Naive thymus-derived CD8-positive, alpha-beta T cell (primary cell): ENCODE measurements around the gene STAU1. TPM values are rescaled to one million over a fixed set of nuclear protein-coding genes. Genes with fewer than 3 reads are reported as not detected.
"Not testable (repeated sequence)": the region's sequence is repeated elsewhere in the genome, so short reads cannot be mapped to it uniquely, and the experiment has no call there.

Experiments
- ATAC-seq, 2 donors: fragments of 150-1000 bp; cut with Tn5 transposase in 1 of 2; sonication (Bioruptor Pico), chemical (Tn5 transposase) in 1 of 2; 1 replicate in 1 of 2; 2 replicates in 1 of 2; pipeline ENCODE4 v1.10.0; 2021; ENCODE audit warnings: mild to moderate bottlenecking in 2 of 2, moderate library complexity in 2 of 2
- POLR2A ChIA-PET: fragments of 350-600 bp; sonication (Branson Sonifier 250); formaldehyde crosslinking; loops from one replicate; lab custom pipeline; 2021; ENCODE audit warnings: antibody characterized with exemption; lab: Charles Lee
- DNase-seq, 10 donors: peaks; one replicate each; pipeline versions ENCODE4 v3.0.0 to v3.0.0-alpha.2; 2020 to 2022
- H3K27ac Mint-ChIP-seq, 10 donors: one replicate each; pipeline ENCODE4 v1.8.0; 2020 to 2022; ENCODE audit warnings: mild to moderate bottlenecking in 10 of 10, mixed read lengths in 10 of 10, moderate library complexity in 4 of 10, inconsistent platforms in 1 of 10
- H3K27me3 Mint-ChIP-seq, 5 donors: one replicate each; pipeline ENCODE4 v1.8.0; 2021 to 2022; ENCODE audit warnings: mixed read lengths in 5 of 5
- H3K36me3 Mint-ChIP-seq, 3 donors: one replicate each; pipeline ENCODE4 v1.8.0; 2020 to 2022; ENCODE audit warnings: mixed read lengths in 3 of 3, mild to moderate bottlenecking in 2 of 3, inconsistent platforms in 1 of 3
- H3K4me1 Mint-ChIP-seq, 4 donors: one replicate each; pipeline ENCODE4 v1.8.0; 2021 to 2022; ENCODE audit warnings: mixed read lengths in 4 of 4
- H3K4me3 Mint-ChIP-seq, 10 donors: one replicate each; pipeline ENCODE4 v1.8.0; 2020 to 2022; ENCODE audit warnings: mild to moderate bottlenecking in 10 of 10, mixed read lengths in 10 of 10, moderate library complexity in 6 of 10, inconsistent platforms in 1 of 10
- H3K9me3 Mint-ChIP-seq, 9 donors: one replicate each; pipeline ENCODE4 v1.8.0; 2020 to 2022; ENCODE audit warnings: mixed read lengths in 9 of 9, mild to moderate bottlenecking in 3 of 9, inconsistent platforms in 1 of 9, moderate library complexity in 1 of 9
- polyA plus RNA-seq, 3 donors: library from polyadenylated mRNA; unstranded; fragments of 300-500 nt; fragmentation: Illumina TruSeq; gene quantifications; one replicate each; pipeline ENCODE4 v1.2.3, GENCODE V29; 2021
- total RNA-seq, 8 experiments: library from RNA in 2 of 8; stranded (reverse) in 2 of 8; gene quantifications; one replicate each; pipeline ENCODE4 v1.2.3 and lab custom pipeline; 2021 to 2026

Gene STAU1
- total and polyA plus RNA-seq, 5 experiments from 2014 or later: 28.5 to 45.3 (median 34.7) TPM

- ATAC-seq (no peak), DNase-seq (no peak)
- POLR2A ChIA-PET: no interaction called here
- no peak overlapping the region for H3K27ac Mint-ChIP-seq
- no peaks in the 10 kb centered on the region for H3K9me3 Mint-ChIP-seq
- peaks cover 0 to 73% (median 19%) of the 10 kb centered on the region in 3 donors for H3K36me3 Mint-ChIP-seq
- H3K4me3 Mint-ChIP-seq: no peak overlapping the region
- no peaks in the 10 kb centered on the region for H3K27me3 Mint-ChIP-seq
- peaks cover 8 to 56% (median 38%) of the 10 kb centered on the region in 4 donors for H3K4me1 Mint-ChIP-seq
Observed at GRCh38 chr20:49174183-49174582, 14.0 kb downstream of the STAU1 start.

- DNase-seq (no peak), ATAC-seq (no peak)
- peaks cover 11 to 60% (median 49%) of the 10 kb centered on the region in 4 donors for H3K4me1 Mint-ChIP-seq
- H3K27ac Mint-ChIP-seq: peak overlapping the region in 2 of 10 donors; percentile 42 to 85
- H3K27me3 Mint-ChIP-seq: no peaks in the 10 kb centered on the region
- H3K36me3 Mint-ChIP-seq: peaks cover 0 to 64% (median 14%) of the 10 kb centered on the region in 3 donors
- no peaks in the 10 kb centered on the region for H3K9me3 Mint-ChIP-seq
- POLR2A ChIA-PET: interaction anchor here (0.6 to 0.7 kb wide), 2 partner anchors 10 to 18 kb away, joined by 3 to 4 read pairs; no protein-coding TSS in a partner anchor
- no peak overlapping the region for H3K4me3 Mint-ChIP-seq
Observed at GRCh38 chr20:49172413-49172812, 15.7 kb downstream of the STAU1 start.

GRCh38 chr20:49171909-49172308, 16.2 kb downstream of the STAU1 start:
- no peak for DNase-seq
- no peak overlapping the region for H3K27ac Mint-ChIP-seq
- H3K9me3 Mint-ChIP-seq: no peaks in the 10 kb centered on the region
- H3K4me3 Mint-ChIP-seq: no peak overlapping the region
- no peak for ATAC-seq
- H3K27me3 Mint-ChIP-seq: no peaks in the 10 kb centered on the region
- POLR2A ChIA-PET: interaction anchor here (0.6 to 0.7 kb wide), 2 partner anchors 10 to 19 kb away, joined by 3 to 4 read pairs; no protein-coding TSS in a partner anchor
- H3K4me1 Mint-ChIP-seq: peaks cover 11 to 62% (median 54%) of the 10 kb centered on the region in 4 donors
- peaks cover 0 to 62% (median 14%) of the 10 kb centered on the region in 3 donors for H3K36me3 Mint-ChIP-seq

- Mint-ChIP-seq H3K27me3 (no peaks in the 10 kb centered on the region), H3K9me3 (no peaks in the 10 kb centered on the region), H3K27ac (peak overlapping the region in 1 of 10 donors; percentile 18), H3K4me3 (no peak overlapping the region), H3K36me3 (peaks cover 0 to 59% (median 13%) of the 10 kb centered on the region in 3 donors), H3K4me1 (peaks cover 17 to 69% (median 62%) of the 10 kb centered on the region in 4 donors)
- no peak for DNase-seq
- no peak for ATAC-seq
- POLR2A ChIA-PET: no interaction called here
Observed at GRCh38 chr20:49170714-49171113, 17.4 kb downstream of the STAU1 start.

GRCh38 chr20:49169547-49169946, 18.6 kb downstream of the STAU1 start:
- POLR2A ChIA-PET: no interaction called here
- DNase-seq (no peak), ATAC-seq (peak in 1 of 2 donors; percentile 54)
- Mint-ChIP-seq H3K27me3 (no peaks in the 10 kb centered on the region), H3K27ac (peak overlapping the region in 7 of 10 donors; percentile 14 to 78 (median 55)), H3K4me3 (no peak overlapping the region), H3K4me1 (peaks cover 18 to 70% (median 63%) of the 10 kb centered on the region in 4 donors), H3K9me3 (no peaks in the 10 kb centered on the region), H3K36me3 (peaks cover 0 to 69% (median 15%) of the 10 kb centered on the region in 3 donors)

- peak overlapping the region in 7 of 10 donors; percentile 14 to 80 (median 49) for H3K27ac Mint-ChIP-seq
- ATAC-seq, POLR2A ChIA-PET, DNase-seq, H3K27me3 Mint-ChIP-seq, H3K9me3 Mint-ChIP-seq: not testable (repeated sequence)
- peaks cover 18 to 66% (median 63%) of the 10 kb centered on the region in 4 donors for H3K4me1 Mint-ChIP-seq
- peaks cover 0 to 71% (median 14%) of the 10 kb centered on the region in 3 donors for H3K36me3 Mint-ChIP-seq
- H3K4me3 Mint-ChIP-seq: peak overlapping the region in 2 of 10 donors; percentile 13 to 15
Observed at GRCh38 chr20:49168864-49169263, 19.3 kb downstream of the STAU1 start.

GRCh38 chr20:49167811-49168507, 20.2 kb downstream of the STAU1 start:
- H3K36me3 Mint-ChIP-seq: peaks cover 0 to 63% (median 9%) of the 10 kb centered on the region in 3 donors
- H3K4me1 Mint-ChIP-seq: peaks cover 18 to 67% (median 61%) of the 10 kb centered on the region in 4 donors
- DNase-seq (no peak), ATAC-seq (no peak)
- no peaks in the 10 kb centered on the region for H3K27me3 Mint-ChIP-seq
- peak overlapping the region in 5 of 10 donors; percentile 4 to 60 (median 19) for H3K4me3 Mint-ChIP-seq
- POLR2A ChIA-PET: interaction anchor here (0.6 kb wide), 1 partner anchor 48 kb away, joined by 3 read pairs; no protein-coding TSS in a partner anchor
- no peaks in the 10 kb centered on the region for H3K9me3 Mint-ChIP-seq
- H3K27ac Mint-ChIP-seq: peak overlapping the region in 7 of 10 donors; percentile 1 to 85 (median 36)

GRCh38 chr20:49166534-49167449, 21.3 kb downstream of the STAU1 start:
- Mint-ChIP-seq H3K27me3 (no peaks in the 10 kb centered on the region), H3K4me1 (peaks cover 18 to 69% (median 61%) of the 10 kb centered on the region in 4 donors), H3K4me3 (peak overlapping the region in 3 of 10 donors; percentile 5 to 12 (median 12)), H3K36me3 (peaks cover 0 to 57% (median 6%) of the 10 kb centered on the region in 3 donors), H3K27ac (peak overlapping the region in 9 of 10 donors; percentile 34 to 86 (median 65)), H3K9me3 (no peaks in the 10 kb centered on the region)
- POLR2A ChIA-PET: interaction anchor here (1.3 kb wide), 1 partner anchor 13 kb away, joined by 3 read pairs; no protein-coding TSS in a partner anchor
- ATAC-seq (no peak), DNase-seq (no peak)

- Mint-ChIP-seq H3K4me3 (peak overlapping the region in 1 of 10 donors; percentile 11), H3K36me3 (peaks cover 0 to 56% (median 7%) of the 10 kb centered on the region in 3 donors), H3K27me3 (no peaks in the 10 kb centered on the region), H3K9me3 (no peaks in the 10 kb centered on the region), H3K27ac (peak overlapping the region in 8 of 10 donors; percentile 12 to 69 (median 42)), H3K4me1 (peaks cover 17 to 73% (median 65%) of the 10 kb centered on the region in 4 donors)
- DNase-seq (no peak), ATAC-seq (no peak)
- POLR2A ChIA-PET: interaction anchor here (1.1 to 1.3 kb wide), 2 partner anchors 14 to 22 kb away, joined by 3 read pairs; no protein-coding TSS in a partner anchor
Observed at GRCh38 chr20:49165611-49166010, 22.5 kb downstream of the STAU1 start.

- no peaks in the 10 kb centered on the region for H3K9me3 Mint-ChIP-seq
- no peaks in the 10 kb centered on the region for H3K27me3 Mint-ChIP-seq
- H3K4me3 Mint-ChIP-seq: no peak overlapping the region
- ATAC-seq (no peak), DNase-seq (no peak)
- peaks cover 16 to 70% (median 54%) of the 10 kb centered on the region in 4 donors for H3K4me1 Mint-ChIP-seq
- H3K27ac Mint-ChIP-seq: no peak overlapping the region
- POLR2A ChIA-PET: no interaction called here
- peaks cover 0 to 60% (median 10%) of the 10 kb centered on the region in 3 donors for H3K36me3 Mint-ChIP-seq
Observed at GRCh38 chr20:49163696-49164095, 24.4 kb downstream of the STAU1 start.

- Mint-ChIP-seq H3K4me3 (no peak overlapping the region), H3K4me1 (peaks cover 12 to 60% (median 37%) of the 10 kb centered on the region in 4 donors), H3K36me3 (peaks cover 0 to 70% (median 13%) of the 10 kb centered on the region in 3 donors), H3K27me3 (no peaks in the 10 kb centered on the region), H3K27ac (peak overlapping the region in 8 of 10 donors; percentile 27 to 81 (median 56)), H3K9me3 (no peaks in the 10 kb centered on the region)
- POLR2A ChIA-PET: no interaction called here
- ATAC-seq (peak in 1 of 2 donors; percentile 25), DNase-seq (no peak)
Observed at GRCh38 chr20:49161428-49162152, 26.5 kb downstream of the STAU1 start.
